Gastroesophageal sphincter (tissue), 4 donors: Measurements from ENCODE around the gene FRMD5. TPM values are rescaled to one million over a fixed set of nuclear protein-coding genes. Genes with fewer than 3 reads are reported as not detected.

Experiments used
- ATAC-seq: fragments of 150-250 bp; one replicate; pipeline ENCODE4 v1.9.1; 2016; ENCODE audit warnings: mild to moderate bottlenecking, moderate library complexity
- H3K27ac ChIP-seq, 4 donors: fragments of 200-600 bp; sonication (generic) in 3 of 4; 1 replicate in 3 of 4; 2 replicates in 1 of 4; pipeline ENCODE4 v1.5.1; 2016 to 2019
- H3K27me3 ChIP-seq: fragments of 200-600 bp; sonication (generic); one replicate; pipeline ENCODE4 v1.5.1; 2019
- H3K36me3 ChIP-seq, 2 donors: fragments of 200-600 bp; sonication (generic); one replicate each; pipeline ENCODE4 v1.5.1; 2019; ENCODE audit warnings: control low read depth in 1 of 2
- H3K4me1 ChIP-seq, 3 donors: fragments of 200-600 bp; sonication (generic); 1 replicate in 2 of 3; 2 replicates in 1 of 3; pipeline ENCODE4 v1.5.1; 2016 to 2019; ENCODE audit warnings: control low read depth in 2 of 3
- H3K4me3 ChIP-seq, 2 donors: fragments of 200-600 bp; sonication (generic); one replicate each; pipeline ENCODE4 v1.5.1; 2019; ENCODE audit warnings: mild to moderate bottlenecking in 1 of 2, moderate library complexity in 1 of 2
- H3K9me3 ChIP-seq, 3 donors: fragments of 200-600 bp; sonication (generic); one replicate each; pipeline ENCODE4 v1.5.1; 2017 to 2019; ENCODE audit warnings: control low read depth in 2 of 3
- EP300 ChIP-seq: sonication (generic); formaldehyde crosslinking; IDR thresholded peaks from one replicate; pipeline ENCODE4 v1.6.1; 2017; ENCODE audit warnings: antibody characterized with exemption, mild to moderate bottlenecking
- POLR2A ChIP-seq, 2 donors: fragments of 450-650 bp; IDR thresholded peaks; one replicate each; pipeline ENCODE4 v1.6.1; 2017; ENCODE audit warnings: antibody characterized with exemption in 2 of 2, mild to moderate bottlenecking in 2 of 2, moderate library complexity in 1 of 2
- POLR2AphosphoS5 ChIP-seq: sonication (generic); formaldehyde crosslinking; IDR thresholded peaks from one replicate; pipeline ENCODE4 v1.6.1; 2017; ENCODE audit warnings: antibody characterized with exemption
- WGBS, 2 donors: methylation state at CpG; one replicate each; pipeline ENCODE4 v1.1.5; 2018; ENCODE audit warnings: low coverage in 1 of 2; 5-methylcytosine and 5-hydroxymethylcytosine counted together
- total RNA-seq, 4 donors: library from RNA; depleted of rRNA; stranded (reverse); fragments of >200 nt; gene quantifications; one replicate each; pipeline ENCODE4 v1.1.0, GENCODE V29; 2016
- TF ChIP-seq, protein P1 (sequence below), 4 experiments: fragments of 200-600 bp in 2 of 4; fragments of 450-650 bp in 2 of 4; sonication (generic) in 1 of 4; IDR thresholded peaks; one replicate each; pipeline ENCODE4 v1.5.1; 2017 to 2019; ENCODE audit warnings: antibody characterized with exemption in 4 of 4, mild to moderate bottlenecking in 2 of 4, moderate library complexity in 2 of 4

Gene FRMD5
- total RNA-seq, 4 donors from 2014 or later, result 0.47 to 1.2 (median 0.90) TPM

DNA sequence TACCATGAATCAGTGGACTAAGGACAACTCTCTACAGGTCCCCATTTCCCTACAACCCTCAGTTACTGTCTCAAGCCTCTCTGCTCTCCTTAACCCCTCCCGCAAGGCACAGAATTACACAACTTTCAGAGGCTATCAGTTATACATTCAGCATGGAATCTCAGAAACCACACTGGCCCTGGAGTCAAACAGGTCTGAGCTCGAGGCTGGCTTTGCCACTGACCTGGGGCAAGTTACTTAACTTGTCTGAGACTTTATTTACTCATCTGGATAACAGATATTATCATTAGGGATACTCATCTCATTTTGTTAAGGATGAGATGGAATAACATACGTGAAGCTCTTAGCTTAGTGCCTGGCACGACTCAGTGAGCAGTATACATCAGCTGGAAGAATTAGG, 273.1 kb downstream of the FRMD5 start:
- H3K9me3 ChIP-seq, result no peaks in the 10 kb centered on the region
- no peak overlapping the region for H3K27ac ChIP-seq
- H3K27me3 ChIP-seq, result no peaks in the 10 kb centered on the region
- H3K36me3 ChIP-seq, result no peaks in the 10 kb centered on the region
- peaks cover 0 to 10% (median 0%) of the 10 kb centered on the region in 3 donors for H3K4me1 ChIP-seq
- WGBS, 2 donors, result 87 to 88% methylated on average over 3 to 4 of the region's 4 CpGs
- no peak for TF ChIP-seq POLR2AphosphoS5
- TF ChIP-seq, protein P1, sequence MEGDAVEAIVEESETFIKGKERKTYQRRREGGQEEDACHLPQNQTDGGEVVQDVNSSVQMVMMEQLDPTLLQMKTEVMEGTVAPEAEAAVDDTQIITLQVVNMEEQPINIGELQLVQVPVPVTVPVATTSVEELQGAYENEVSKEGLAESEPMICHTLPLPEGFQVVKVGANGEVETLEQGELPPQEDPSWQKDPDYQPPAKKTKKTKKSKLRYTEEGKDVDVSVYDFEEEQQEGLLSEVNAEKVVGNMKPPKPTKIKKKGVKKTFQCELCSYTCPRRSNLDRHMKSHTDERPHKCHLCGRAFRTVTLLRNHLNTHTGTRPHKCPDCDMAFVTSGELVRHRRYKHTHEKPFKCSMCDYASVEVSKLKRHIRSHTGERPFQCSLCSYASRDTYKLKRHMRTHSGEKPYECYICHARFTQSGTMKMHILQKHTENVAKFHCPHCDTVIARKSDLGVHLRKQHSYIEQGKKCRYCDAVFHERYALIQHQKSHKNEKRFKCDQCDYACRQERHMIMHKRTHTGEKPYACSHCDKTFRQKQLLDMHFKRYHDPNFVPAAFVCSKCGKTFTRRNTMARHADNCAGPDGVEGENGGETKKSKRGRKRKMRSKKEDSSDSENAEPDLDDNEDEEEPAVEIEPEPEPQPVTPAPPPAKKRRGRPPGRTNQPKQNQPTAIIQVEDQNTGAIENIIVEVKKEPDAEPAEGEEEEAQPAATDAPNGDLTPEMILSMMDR (IDR thresholded peaks at IDR 0.05), result no peak
- no peak for TF ChIP-seq EP300
- TF ChIP-seq POLR2A (IDR thresholded peaks at IDR 0.05), result no peak
- H3K4me3 ChIP-seq, result no peak overlapping the region
- no peak for ATAC-seq

DNA sequence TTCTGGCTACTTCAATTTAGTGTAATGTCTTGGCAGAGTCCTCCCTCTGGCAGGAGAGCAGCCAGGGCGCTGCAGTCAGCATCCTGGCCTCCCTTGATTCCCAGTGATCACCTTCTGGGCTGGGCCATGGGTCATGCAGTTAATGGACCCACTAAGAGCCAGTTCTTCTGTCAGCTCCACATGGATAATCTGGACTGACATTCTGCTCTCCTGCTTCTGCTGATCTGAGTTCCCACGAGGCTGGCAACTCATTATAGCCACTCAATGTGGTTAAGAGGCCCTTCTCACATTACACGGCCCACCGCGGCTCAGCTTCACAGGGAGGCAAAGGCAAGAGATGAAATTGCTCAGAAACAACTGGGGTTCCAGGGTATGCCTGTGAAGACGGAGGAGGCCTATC, 274.3 kb downstream of the FRMD5 start:
- Histone ChIP-seq H3K27ac (no peak overlapping the region), H3K4me1 (peaks cover 0 to 10% (median 0%) of the 10 kb centered on the region in 3 donors), H3K4me3 (no peak overlapping the region), H3K27me3 (no peaks in the 10 kb centered on the region), H3K9me3 (no peaks in the 10 kb centered on the region), H3K36me3 (no peaks in the 10 kb centered on the region)
- no peak for ATAC-seq
- TF ChIP-seq, protein P1 (IDR thresholded peaks at IDR 0.05), result no peak
- TF ChIP-seq EP300 (no peak), POLR2A (IDR thresholded peaks at IDR 0.05) (no peak), POLR2AphosphoS5 (no peak)
- 69 to 88% methylated on average over 3 to 5 of the region's 6 CpGs for WGBS, 2 donors

DNA sequence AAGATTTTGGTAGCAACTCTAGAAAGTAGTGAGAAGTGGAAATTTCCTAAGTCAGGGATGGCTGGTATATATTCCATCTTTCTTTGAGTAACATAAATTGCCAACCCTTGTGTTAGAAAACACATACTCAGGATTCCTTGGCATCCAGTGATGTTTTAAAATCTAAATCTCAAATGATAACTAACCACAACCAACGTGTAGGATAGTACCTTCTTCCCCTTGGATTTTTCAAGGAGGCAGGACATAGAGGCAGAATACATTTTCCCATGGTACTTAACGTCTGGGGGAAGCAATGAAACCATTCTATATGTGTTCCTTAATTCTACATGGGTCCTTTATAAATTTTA, 274.8 kb downstream of the FRMD5 start:
- no peak for ATAC-seq
- Histone ChIP-seq H3K27me3 (no peaks in the 10 kb centered on the region), H3K4me3 (no peak overlapping the region), H3K9me3 (no peaks in the 10 kb centered on the region), H3K36me3 (no peaks in the 10 kb centered on the region), H3K27ac (no peak overlapping the region), H3K4me1 (peaks cover 0 to 10% (median 0%) of the 10 kb centered on the region in 3 donors)
- WGBS, 2 donors, result 23 to 55% methylated on average over 2 of the region's 2 CpGs
- no peak for TF ChIP-seq EP300
- no peak for TF ChIP-seq POLR2A (IDR thresholded peaks at IDR 0.05)

DNA sequence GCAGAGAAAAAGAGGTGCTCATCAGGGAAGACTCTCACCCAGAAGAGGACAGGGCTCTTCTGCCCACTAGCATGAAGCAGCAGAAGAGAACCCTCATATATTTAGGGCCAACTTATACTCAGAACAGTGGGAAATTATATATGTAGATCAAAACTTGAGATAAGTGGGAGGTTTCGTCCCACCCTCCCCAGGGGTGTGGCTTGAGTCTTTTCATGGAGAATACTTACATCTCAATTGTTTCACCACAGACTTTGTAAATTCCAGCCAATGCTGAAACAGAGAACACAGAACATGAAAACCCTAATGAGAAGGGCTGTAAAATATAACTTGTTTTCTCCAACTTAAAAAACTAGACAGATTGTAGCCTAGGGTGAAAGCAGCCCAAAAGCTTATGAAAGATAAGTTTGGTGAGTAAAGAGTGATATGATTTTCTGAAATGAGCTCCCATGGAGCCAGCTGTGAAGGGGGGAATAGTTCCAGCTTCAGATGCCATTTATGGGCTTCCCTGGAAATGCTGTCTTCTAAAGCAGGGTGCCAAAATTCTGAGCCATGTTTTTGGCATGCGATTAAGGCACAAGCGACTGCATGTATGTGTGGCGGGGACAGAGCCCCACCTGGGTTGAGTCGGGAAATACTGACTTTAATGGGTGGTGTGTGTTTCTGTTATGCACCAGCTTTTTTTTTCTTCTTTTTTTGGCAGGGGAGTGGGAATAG, 275.4 kb downstream of the FRMD5 start:
- Histone ChIP-seq H3K4me1 (peaks cover 0 to 10% (median 0%) of the 10 kb centered on the region in 3 donors), H3K4me3 (no peak overlapping the region), H3K27me3 (no peaks in the 10 kb centered on the region), H3K9me3 (no peaks in the 10 kb centered on the region), H3K36me3 (no peaks in the 10 kb centered on the region), H3K27ac (no peak overlapping the region)
- no peak for ATAC-seq
- TF ChIP-seq EP300 (no peak), POLR2AphosphoS5 (no peak), POLR2A (IDR thresholded peaks at IDR 0.05) (no peak)
- TF ChIP-seq, protein P1 (IDR thresholded peaks at IDR 0.05), result no peak
- 27 to 65% methylated on average over 5 of the region's 5 CpGs for WGBS, 2 donors

DNA sequence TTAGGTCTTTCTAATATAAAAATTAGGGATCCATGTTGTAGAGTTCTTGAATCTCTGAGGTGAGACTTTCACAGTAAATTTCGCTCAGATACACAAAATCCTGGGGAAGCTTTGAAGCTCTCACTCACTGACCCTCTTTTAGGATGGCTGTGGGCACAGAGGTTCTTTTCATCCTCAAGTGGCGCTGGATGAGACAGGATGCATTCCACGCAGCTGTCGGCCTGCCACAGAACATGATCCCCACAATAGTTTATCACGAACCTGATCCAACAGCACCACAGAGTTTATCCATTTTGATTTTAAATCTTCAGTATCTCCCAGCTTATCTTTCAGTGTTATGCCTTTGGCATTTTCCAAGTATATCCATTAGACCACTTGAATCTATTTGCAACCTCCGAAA, 276.4 kb downstream of the FRMD5 start:
- Histone ChIP-seq H3K27ac (no peak overlapping the region), H3K27me3 (no peaks in the 10 kb centered on the region), H3K4me3 (no peak overlapping the region), H3K9me3 (no peaks in the 10 kb centered on the region), H3K36me3 (no peaks in the 10 kb centered on the region), H3K4me1 (peaks cover 0 to 10% (median 0%) of the 10 kb centered on the region in 3 donors)
- ATAC-seq, result no peak
- WGBS, 2 donors, result 68 to 78% methylated on average over 4 to 6 of the region's 6 CpGs
- TF ChIP-seq POLR2A (IDR thresholded peaks at IDR 0.05) (no peak), POLR2AphosphoS5 (no peak), EP300 (no peak)
- TF ChIP-seq, protein P1 (IDR thresholded peaks at IDR 0.05), result no peak
